GM21515 (cell line): ENCODE data around the gene DAB1.
"Not testable (repeated sequence)": the region's sequence is repeated elsewhere in the genome, so short reads cannot be mapped to it uniquely, and the experiment has no call there.

ENCODE experiments used
- ATAC-seq: cut with Tn5 transposase; IDR thresholded peaks from one replicate; pipeline ENCODE4 v1.9.1; 2021; ENCODE audit not compliant: unreplicated experiment

Gene DAB1

DNA sequence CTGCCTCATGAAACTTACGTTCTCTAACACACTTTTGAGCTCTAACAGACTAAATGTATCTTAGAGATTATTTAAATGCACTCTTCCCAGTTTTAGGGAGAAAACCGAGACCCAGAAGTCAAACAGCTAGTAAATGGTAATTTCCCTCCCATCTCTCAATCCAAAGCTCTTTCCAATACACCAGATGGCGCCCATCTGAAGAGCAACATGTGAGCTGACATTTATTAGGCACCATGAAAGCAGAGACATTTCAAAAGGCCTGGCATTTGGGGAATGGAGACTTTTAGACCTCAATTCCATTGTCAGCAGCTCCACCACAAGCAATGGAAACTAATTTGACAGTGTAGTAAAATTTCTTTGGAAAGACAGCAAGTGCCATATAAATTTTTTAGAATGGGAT, 191.4 kb downstream of the DAB1 start:
- no peak for ATAC-seq

DNA sequence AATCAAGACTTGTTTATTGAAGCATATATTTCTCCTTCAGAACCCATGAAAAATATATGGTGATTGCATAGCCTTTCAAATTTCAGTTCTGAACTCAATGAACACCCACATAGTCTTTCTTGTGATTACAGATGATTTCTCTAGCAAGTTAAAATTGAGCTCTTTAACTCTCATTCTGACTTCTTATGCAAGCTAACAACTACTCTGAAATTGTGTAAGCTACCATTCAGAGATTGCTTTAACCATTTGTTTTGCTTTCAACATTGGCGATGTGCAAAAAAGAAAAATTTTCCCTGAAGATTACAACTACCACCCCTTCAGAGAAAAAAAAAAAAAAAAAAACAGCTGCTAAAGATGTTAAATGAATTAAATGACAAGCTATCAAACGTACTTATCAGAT, 193.9 kb downstream of the DAB1 start:
- ATAC-seq = no peak

DNA sequence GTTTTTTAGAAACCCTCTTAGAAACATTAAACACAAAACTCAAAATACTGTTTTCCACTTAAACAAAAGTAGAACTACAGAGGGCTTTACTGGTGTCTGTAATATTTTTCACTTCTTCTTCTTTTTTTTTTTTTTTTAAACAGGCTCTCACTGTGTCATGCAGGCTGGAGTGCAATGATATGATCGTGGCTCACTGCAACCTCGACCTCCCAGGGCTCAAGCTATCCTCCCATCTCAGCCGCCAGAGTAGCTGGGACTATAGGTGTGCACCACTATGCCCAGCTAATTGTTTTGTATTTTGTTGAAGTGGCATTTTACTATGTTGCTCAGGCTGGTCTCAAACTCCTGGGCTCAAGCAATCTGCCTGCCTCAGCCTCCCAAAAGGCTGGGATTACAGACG, 194.8 kb downstream of the DAB1 start:
- ATAC-seq = no peak

DNA sequence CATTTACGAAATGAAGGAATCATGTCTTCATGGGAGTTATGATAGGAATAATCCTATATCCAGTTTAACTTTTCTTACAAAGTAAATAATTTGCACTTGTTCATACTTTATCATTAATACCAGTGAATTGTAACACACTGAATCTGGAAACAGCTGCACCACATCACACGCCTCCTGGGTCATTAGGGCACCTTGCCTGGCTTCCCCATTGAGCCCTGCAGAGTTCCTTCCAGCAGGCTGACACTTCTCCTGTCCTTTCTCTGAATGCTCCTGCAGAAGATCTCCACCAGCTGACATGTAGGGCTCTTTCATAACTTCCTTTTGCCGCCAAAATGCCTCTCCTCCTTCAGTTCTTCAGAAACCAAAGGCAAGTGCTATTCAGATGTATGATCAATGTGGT, 201.1 kb downstream of the DAB1 start:
- ATAC-seq = no peak

DNA sequence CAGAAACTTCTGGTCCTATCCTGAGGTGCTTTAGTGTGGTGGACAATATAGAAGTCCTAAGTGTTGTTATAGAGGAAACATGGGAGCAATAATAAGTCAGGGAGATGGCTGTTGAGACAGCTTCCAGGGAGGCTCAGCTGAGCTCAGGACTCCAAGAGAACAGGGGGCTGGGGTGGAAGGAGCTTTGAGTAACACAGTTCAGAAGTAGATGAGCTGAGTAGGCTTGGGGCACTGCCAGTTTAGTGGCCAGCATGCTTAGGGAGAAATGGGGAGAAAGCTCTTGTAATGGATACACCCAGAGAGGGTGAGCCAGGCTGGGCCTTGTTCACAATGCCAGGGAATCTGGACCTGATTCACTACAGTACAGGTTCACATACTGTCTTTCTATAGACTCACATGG, 201.6 kb downstream of the DAB1 start:
- no peak for ATAC-seq

DNA sequence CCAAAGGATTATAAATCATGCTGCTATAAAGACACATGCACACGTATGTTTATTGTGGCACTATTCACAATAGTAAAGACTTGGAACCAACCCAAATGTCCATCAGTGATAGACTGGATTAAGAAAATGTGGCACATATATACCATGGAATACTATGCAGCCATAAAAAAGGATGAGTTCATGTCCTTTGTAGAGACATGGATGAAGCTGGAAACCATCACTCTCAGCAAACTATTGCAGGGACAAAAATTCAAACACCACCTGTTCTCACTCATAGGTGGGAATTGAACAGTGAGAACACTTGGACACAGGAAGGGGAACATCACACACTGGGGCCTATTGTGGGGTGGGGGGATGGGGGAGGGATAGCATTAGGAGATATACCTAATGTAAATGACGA, 203.0 kb downstream of the DAB1 start:
- ATAC-seq = not testable (repeated sequence)

DNA sequence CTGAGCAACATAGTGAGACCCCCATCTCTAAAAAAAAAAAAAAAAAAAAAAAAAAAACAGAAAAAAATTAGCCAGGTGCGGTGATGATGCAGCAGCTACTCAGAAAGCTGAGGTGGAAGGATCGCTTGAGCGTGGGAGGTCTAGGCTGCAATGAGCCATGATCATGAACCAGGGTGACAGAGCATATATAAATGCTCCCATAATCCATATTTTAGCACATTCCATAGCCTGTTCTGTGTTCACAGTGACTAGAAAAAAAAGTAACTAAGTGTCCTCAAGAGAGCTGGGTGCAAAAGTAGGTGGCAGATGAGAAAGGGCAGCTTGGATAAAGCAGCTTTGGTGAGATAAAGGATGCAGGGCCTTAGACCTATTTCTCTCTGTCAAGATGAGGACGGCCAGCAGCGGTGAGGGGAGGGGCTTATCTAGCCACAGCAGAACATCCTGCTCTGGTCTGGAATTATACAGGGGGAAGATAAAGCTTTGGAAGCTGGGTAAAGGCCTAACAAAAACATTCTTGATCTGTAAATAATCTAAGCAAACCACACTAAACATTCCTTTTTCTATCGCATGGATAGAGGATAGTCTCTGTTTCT, 205.3 kb downstream of the DAB1 start:
- no peak for ATAC-seq

DNA sequence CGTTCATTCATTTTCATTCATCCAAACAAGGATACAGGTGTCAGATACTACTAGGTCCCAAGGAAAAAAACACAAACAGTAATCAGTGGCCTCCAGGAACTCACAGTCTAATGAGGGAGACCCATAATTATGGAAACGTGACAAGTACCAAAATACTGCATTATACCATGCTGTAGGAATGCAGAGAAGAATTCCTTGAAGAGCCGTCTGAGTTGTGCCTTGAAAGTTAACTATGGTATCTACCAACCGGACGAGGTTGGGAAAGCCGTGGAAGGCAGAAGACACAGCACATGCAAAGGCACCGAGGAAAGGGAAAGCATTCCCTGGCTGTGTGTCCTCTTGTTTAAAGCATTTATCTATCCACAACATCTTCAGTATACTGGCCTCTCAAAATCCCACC, 206.0 kb downstream of the DAB1 start:
- no peak for ATAC-seq

DNA sequence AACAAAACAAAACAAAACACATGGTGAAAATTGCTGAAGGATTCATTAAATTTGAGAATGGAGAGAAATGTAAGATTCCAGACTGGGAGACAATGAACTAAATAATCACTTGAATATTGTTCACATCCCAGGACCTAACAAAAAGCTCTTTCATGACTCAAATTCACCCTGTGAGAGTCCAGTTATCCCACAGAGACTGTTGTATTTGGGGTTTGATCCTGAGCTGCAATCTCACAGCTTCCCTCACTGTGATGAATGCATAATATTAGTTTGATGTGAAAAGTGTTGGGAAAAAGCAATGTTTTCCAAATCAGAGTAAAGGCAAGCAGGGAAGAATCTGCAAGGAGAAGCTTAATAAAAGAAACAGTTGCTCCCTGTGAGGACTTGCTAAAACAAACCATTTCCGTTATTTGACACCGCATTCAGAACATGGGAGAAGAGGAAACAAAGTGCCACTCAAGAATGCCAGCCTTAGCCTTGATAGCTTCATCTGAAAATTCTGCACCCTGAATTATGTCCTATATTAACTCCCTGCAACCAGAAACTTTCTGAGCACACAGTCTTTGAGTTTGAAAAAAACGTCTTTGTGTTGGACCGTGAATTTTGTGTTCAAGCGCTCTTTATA, 208.8 kb downstream of the DAB1 start:
- no peak for ATAC-seq

DNA sequence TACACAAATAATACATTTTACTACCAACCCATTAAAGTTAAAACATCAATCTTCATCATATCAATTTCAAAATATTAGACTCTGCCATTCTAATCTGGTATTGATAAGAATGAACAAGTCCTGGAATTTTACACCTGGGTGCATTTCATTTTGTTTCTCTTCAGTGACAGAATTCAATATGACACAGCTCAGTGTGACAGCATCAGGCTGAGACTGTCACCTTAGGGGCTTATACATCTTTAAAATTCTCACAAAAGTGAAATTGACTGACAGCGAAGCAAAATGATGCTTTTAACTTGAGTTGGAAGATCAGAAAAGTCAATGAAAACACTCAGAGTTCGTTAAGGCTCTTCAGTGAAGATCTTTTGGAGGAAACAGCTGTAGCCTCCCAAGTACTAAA, 213.0 kb downstream of the DAB1 start:
- no peak for ATAC-seq

DNA sequence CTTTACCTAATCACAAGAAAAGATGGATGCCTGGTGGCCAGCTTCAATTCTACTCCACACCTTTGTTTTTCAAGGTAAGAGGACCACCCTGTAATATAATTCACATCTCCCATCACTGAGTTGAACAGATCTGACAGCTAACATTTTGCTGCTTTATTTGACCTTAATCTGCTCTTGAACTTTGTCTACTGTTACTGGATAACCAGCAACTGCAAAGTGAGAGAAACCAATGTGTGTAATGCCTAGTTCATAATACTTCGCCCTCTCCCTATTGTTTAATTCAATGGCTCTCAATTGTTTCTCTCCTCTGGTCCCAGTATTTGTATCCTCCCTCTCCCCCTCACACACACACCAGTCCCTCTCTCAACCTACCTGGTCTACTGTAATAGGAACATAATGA, 214.4 kb downstream of the DAB1 start:
- ATAC-seq = no peak

DNA sequence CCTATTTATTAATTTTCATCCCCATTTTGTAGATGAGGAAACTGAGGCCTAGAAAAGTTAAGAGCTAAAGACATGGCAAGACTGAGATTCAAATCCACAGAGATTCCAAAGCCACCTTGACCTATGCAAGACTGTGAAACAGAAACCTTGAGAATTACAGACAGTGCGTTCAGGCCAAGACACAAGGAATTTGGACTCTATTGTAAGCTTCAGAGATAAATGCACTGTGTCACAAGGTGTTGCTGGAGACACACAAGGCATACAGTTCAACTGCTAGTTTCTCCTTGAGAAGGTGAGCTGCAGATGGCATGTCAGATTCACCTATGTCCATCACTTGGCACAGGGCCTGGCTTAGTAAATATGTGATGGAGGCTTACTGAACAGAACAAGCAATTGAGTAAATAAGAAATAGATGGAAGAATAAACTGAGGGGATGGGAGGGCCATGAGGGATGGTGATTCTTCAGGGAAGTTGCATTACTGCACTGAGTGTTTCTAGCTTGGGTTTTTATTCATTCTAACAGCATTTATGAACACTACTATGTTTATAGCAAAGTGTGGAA, 215.0 kb downstream of the DAB1 start:
- ATAC-seq = no peak

DNA sequence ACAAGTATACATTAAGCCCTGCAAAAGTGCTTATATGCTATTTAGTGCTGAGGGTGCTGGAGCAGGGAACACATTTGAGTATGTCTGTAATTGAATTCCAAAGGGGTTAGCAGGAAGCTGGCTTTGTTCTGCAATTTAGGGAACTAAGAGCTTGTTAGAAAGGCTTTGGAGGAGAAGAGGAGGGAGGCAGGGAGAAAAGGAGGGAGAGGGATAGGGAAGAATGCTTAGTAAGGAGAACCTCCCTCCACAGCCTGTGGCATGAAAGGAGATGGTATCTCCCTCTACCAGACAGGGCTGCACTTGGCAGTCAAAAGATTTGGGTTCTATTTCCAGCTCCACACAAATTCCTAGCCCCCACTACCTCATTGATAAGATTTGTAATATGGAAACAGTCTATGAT, 217.8 kb downstream of the DAB1 start:
- ATAC-seq = no peak

DNA sequence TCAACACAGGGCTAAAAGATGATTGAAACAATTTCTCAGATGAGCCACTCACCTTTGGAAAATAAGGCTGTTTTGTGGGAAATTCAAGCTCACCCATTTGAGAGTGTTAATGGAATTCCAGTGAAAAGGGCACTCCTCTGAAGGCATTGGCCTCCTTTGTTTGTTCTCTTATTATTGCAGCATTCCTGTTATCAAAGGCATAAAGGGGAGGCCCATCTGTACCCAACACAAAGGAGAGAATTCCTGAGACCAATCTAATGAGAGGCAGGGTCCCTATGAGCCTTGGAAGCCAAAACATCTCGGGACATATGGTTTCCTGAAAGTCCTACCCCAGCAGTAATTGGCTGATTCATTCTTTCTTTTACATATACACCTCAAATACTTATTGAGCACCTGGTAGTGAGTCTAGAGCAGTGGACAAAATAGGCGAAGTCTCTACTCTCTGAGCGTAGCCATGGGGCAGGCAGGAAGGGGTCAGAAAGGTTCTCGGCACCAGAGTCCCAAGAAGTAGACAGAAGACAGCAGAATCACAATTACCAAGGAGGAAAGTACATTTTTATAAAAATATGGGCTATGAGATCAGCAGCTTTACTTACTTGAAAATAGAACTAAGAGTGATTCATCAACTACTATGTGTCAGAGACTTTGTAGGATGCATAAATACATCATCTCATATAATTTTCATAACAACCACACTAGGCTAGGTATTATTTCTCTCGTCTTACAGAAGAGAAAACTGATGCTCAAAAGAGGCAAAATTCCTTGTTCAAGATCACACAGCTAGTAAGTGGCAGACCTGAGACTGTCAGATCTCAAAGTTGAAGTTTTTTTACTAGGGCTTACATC, 218.7 kb downstream of the DAB1 start:
- no peak for ATAC-seq

DNA sequence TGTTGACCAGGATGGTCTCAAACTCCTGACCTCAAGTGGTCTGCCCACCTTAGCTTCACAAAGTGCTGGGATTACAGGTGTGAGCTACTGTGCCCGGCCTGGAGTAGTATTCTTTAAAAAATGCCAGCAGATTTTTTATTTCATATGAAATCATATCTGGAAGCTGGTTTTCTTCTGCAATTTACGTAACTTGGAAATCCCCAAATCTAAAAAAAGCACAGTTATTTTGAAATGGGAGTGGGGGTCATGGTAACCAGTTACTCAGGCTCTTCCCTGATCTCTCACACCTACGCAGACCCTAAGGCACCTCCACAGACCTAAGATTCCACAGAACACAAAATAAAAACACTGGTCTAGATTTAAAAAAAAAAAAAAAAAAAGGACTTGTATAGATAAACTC, 219.8 kb downstream of the DAB1 start:
- no peak for ATAC-seq

DNA sequence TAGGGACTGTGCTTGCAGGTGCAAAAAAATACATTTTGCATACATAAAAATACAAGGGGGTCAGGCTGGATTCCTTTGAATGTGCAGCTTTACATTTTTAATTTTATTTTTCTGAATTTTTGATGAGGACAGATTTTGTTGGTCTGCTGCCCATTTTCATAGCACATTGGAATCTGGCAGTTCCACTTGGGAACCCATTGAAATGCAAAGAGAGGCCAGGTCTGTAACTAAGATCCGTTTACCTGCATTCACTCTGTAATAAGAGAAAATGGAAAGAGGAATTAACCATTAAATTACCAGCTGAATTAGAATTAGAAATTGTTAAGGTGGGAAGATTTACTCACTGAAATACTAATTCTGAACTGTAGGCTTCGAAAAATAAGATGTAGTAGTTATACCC, 221.6 kb downstream of the DAB1 start:
- no peak for ATAC-seq

DNA sequence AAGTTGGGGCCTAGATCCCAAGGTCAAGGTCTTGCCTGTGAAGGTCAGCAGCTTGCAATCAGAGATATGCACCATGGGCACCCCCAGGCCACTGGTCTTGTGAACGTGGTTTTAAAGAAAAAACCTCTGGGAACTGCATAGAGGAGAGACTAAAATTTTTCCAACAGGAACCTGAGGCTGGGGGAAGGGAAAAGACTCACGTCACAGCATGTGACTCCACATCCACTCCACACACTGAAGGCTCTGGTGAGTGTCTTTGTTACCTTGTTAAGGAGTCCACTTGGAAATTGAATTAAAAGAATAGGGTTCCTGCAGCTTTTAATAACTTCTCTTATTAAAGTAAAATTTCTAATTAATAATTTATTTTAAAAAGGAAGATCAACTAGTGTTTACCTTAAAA, 224.9 kb downstream of the DAB1 start:
- no peak for ATAC-seq

DNA sequence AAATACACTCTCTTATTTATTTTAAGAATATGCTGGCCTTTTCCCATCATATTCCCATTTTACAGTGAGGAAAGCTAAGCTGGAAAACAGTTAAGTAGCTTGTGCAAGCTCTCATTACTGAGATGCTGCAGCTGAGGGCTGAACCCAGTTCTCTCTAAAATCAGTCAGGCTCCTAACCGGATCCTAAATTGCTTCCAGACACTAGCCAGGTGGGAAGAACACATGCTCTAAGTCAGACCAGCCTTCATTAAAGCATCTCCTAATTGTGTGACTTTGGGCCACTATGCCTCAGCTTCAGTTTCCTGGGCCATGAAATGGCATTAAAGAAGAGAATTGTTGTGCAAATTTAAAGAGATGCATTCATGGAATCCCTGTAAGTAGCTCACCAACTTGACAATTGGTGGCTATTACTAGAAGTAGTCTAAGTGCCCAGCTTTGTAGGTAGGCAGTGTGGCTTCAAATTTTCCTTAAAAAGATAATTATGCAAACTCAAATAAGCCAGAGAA, 228.4 kb downstream of the DAB1 start:
- ATAC-seq = no peak

DNA sequence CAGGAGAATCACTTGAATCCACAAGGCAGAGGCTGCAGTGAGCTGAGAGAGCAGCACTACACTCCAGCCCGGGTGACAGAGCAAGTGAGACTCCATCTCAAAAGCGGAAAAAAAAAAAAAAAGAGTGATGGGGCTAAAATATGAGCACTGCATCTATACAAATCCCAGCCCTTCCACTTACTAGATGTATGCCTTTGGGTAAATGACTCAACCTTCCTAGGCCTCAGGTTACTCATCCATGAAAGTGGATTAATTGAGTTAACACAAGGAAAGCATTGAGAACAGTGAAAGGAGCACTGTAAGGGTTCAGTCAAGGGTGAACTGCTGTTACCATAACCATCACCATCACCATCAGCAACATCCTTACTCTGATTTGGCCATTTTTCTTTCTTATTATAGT, 231.6 kb downstream of the DAB1 start:
- ATAC-seq = no peak

DNA sequence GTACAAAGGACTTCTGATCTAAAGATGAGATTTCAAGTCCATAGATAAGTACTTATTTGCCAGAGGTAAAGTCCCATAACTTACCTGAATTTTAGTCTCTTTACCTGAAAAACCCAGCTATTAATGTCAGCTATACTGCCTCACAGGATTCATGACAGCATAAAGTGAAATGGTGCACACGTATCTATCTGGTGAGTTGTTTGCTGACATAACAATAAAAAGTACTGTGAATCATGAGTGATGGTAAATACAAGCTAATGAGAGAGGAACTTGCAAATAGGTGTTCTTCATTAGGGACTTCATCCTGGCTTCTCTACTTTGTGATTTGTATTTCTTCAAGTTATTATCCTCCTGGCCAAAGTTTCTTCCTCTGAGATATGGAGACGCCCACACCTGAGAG, 233.0 kb downstream of the DAB1 start:
- ATAC-seq = no peak

DNA sequence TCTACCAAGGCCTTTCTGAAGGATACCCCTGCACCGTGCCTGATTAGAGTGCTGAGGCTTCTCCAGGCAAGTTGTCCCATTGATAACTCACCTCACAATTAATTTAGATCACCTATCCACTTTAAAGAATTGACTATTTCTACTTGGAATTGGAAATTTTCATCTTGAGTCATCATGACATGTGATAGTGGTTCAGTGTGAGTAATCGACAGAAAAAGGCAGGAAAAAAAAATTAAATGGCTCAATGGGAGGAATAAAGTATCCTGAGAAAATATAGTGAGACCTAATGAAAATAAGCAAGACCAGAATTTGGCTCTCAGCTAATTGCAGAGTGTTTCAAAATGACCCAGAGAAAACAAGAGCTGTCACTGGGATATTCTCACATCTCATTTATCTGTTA, 235.7 kb downstream of the DAB1 start:
- ATAC-seq = no peak

DNA sequence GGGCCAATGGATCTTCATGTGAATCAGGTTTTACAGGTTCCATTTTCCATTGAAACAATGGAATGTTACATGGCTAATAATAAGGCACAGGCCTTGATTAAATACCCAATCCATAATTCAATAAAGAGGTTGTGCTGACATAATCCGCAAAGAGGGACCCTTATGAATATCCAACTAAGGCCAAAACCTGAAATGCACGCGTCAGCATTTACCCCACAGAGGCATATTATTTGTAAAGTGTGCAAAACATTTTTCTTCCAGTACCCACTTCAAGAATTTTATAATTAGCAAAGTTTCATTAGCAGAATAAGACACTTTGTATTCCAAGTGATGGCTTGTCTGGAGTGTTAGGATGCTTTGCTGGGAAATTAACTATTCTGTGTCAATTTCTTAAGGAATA, 237.4 kb downstream of the DAB1 start:
- ATAC-seq = no peak
